Fibroblast of lung (primary cell): ENCODE results near the gene IL1A.

Source experiments
- EZH2 ChIP-seq: IDR thresholded peaks from 2 replicates; pipeline ENCODE4 v1.5.1; 2012; ENCODE audit warnings: low read length, control low read depth, mild to moderate bottlenecking; ENCODE audit errors: missing control alignments
- TF ChIP-seq, protein P1 (sequence below), 2 donors: IDR thresholded peaks in 1 of 2; conservative IDR thresholded peaks in 1 of 2; 1 replicate in 1 of 2; 2 replicates in 1 of 2; pipeline ENCODE4 v1.5.1; 2011 to 2012; ENCODE audit warnings: low read length in 2 of 2, control low read depth in 1 of 2, inconsistent platforms in 1 of 2, low read depth in 1 of 2, mild to moderate bottlenecking in 1 of 2

DNA sequence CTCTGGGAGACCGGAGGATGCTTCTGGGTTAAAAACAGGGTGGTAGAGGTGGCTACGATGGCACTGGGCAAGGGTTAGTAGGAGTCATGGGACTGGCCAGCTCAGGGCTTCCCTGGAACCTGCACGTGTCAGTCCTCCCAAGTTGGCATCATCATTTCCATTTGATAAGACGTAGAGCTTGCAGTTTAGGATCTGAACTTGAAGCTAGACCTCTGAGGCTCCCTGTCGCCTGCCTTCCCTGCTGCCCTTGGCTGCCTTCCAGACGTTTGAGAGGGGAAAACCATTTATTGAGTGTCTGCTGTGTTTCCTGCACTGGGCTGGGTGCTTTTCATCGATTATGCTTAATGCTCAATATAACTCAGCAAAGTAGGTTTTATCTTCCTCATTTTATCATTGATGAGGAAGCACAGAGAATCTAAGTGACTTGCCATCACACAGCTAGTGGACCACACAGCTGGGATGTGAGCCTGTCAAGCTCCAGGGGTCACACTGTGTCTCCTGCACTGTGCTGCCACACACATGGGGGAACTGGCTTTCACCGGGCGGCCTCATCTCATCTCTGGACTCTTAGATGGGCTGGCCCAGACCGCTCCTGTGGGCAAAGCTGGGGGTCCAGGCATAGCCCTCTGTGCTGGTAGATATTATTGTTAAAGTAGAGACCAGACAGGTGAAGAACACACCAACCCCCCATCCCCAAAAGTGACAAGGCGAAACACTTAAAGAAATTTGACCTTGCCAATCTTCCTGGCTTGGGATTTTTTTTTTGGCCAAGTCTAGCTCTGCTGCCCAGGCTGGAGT is 55.7 kb downstream of the IL1A start:
- TF ChIP-seq, protein P1, sequence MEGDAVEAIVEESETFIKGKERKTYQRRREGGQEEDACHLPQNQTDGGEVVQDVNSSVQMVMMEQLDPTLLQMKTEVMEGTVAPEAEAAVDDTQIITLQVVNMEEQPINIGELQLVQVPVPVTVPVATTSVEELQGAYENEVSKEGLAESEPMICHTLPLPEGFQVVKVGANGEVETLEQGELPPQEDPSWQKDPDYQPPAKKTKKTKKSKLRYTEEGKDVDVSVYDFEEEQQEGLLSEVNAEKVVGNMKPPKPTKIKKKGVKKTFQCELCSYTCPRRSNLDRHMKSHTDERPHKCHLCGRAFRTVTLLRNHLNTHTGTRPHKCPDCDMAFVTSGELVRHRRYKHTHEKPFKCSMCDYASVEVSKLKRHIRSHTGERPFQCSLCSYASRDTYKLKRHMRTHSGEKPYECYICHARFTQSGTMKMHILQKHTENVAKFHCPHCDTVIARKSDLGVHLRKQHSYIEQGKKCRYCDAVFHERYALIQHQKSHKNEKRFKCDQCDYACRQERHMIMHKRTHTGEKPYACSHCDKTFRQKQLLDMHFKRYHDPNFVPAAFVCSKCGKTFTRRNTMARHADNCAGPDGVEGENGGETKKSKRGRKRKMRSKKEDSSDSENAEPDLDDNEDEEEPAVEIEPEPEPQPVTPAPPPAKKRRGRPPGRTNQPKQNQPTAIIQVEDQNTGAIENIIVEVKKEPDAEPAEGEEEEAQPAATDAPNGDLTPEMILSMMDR (conservative IDR thresholded peaks at IDR 0.05 in 1 of 2, IDR thresholded peaks at IDR 0.05 in 1 of 2; ENCODE audit: low read depth in 1 of 2, low read length in 2 of 2), result no peak
- TF ChIP-seq EZH2, result no peak
